BLaER1 treated with 17β-estradiol and CSF1 and Interleukin-3, amounts not matched to agents 10 nM and 100 nM (cell line): ENCODE data around the gene ARF1.

ENCODE experiments used
- H3K27ac ChIP-seq, 11 experiments: shearing (Covaris generic); formaldehyde crosslinking; 2 replicates each; pipeline ENCODE4 v1.8.1; 2022
- H3K27me3 ChIP-seq, 11 experiments: shearing (Covaris generic); formaldehyde crosslinking; 2 replicates each; pipeline ENCODE4 v1.8.1; 2022
- H3K36me3 ChIP-seq, 11 experiments: shearing (Covaris generic); formaldehyde crosslinking; 2 replicates each; pipeline ENCODE4 v1.8.1; 2022
- H3K4me1 ChIP-seq, 10 experiments: shearing (Covaris generic); formaldehyde crosslinking; 2 replicates each; pipeline ENCODE4 v1.8.1; 2022
- H3K4me2 ChIP-seq, 11 experiments: shearing (Covaris generic); formaldehyde crosslinking; 2 replicates each; pipeline ENCODE4 v1.8.1; 2022
- H3K4me3 ChIP-seq, 10 experiments: shearing (Covaris generic); formaldehyde crosslinking; 2 replicates each; pipeline ENCODE4 v1.8.1; 2022
- H3K9ac ChIP-seq, 11 experiments: shearing (Covaris generic); formaldehyde crosslinking; 2 replicates each; pipeline ENCODE4 v1.8.1; 2022
- H3K9me3 ChIP-seq, 11 experiments: shearing (Covaris generic); formaldehyde crosslinking; replicated peaks in 1 of 11; 2 replicates each; pipeline ENCODE4 v1.8.1; 2022
- H4K20me1 ChIP-seq, 11 experiments: shearing (Covaris generic); formaldehyde crosslinking; 2 replicates each; pipeline ENCODE4 v1.8.1; 2022
- Cebpa-rat ChIP-seq, 11 experiments: shearing (Covaris generic); IDR thresholded peaks; 2 replicates each; pipeline ENCODE4 v1.8.1; 2022

The ARF1 gene

GRCh38 chr1:228047183-228047466 is 35.4 kb upstream of the ARF1 start:
- Histone ChIP-seq H3K4me1 (peaks cover 10 to 32% (median 21%) of the 10 kb centered on the region in 10 experiments; a peak in 17 of 20 replicates), H4K20me1 (no peaks in the 10 kb centered on the region; a peak in 1 of 22 replicates), H3K27ac (no peak overlapping the region), H3K9me3 (peaks cover 0 to 11% (median 7%) of the 10 kb centered on the region in 11 experiments; a peak in 5 of 22 replicates), H3K9ac (no peak overlapping the region), H3K27me3 (no peaks in the 10 kb centered on the region), H3K36me3 (no peaks in the 10 kb centered on the region), H3K4me3 (no peak overlapping the region), H3K4me2 (no peak overlapping the region)
- TF ChIP-seq Cebpa-rat (IDR thresholded peaks at IDR 0.05) = no peak

DNA sequence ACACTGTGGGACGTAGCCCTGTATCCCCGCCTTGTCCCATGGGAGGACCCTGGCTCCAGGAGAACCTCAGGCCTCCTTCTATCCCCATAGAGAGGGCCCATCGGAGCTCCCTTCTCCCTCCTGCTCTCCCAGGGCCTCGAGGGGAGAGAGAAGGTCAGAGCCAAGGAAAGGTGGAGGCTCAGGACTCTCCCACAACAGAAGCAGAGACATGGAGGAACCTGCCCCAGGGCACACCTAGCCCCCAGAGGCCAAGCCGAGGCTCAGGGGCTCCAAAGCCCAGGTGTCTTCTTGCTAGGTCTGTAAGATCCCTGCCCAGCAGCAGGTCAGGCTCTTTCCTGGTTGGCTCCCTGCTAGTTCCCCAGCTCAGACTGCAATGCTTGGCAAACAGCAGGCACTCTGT is 34.4 kb upstream of the ARF1 start:
- TF ChIP-seq Cebpa-rat (IDR thresholded peaks at IDR 0.05) = no peak
- H3K9me3 ChIP-seq = peaks cover 0 to 11% (median 7%) of the 10 kb centered on the region in 11 experiments; a peak in 5 of 22 replicates
- H3K27ac ChIP-seq = no peak overlapping the region
- H3K4me3 ChIP-seq = no peak overlapping the region
- peak overlapping the region in 5 of 11 experiments; percentile 58 to 76 (median 69); a peak in 7 of 22 replicates for H3K4me2 ChIP-seq
- H4K20me1 ChIP-seq = no peaks in the 10 kb centered on the region; a peak in 1 of 22 replicates
- H3K36me3 ChIP-seq = no peaks in the 10 kb centered on the region
- H3K27me3 ChIP-seq = no peaks in the 10 kb centered on the region
- no peak overlapping the region for H3K9ac ChIP-seq
- H3K4me1 ChIP-seq = peaks cover 10 to 32% (median 21%) of the 10 kb centered on the region in 10 experiments; a peak in 17 of 20 replicates

DNA sequence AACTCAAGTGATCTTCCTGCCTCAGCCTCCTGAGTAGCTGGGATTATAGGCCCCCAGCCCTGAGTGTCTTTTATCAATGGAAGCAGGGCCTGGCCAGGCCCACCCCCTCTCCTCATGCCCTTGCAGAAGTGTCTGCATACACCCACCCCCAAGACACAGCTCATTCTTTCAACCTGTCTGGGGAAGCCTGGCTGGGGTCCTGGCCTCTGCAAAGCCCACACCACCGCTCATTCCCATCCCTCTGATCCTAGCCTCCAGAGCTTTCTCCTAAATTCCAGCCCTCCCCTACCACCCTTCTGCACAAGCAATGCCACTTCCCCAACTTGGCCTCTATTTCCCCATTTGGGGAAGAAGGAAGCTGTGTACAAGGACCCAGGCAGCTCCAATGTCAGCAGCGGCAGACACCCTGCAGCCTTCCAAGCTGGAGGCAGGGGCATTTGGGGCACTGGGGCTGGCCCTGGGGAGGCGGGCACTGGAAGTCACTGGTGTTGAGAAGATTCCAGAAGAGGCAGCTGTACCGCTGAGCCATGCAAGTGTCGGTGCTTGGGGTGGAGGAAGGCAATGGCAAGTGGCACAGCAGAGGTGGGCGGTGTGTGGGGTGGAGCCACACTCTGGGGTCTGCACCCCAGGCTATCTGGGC is 33.7 kb upstream of the ARF1 start:
- Histone ChIP-seq H3K4me1 (peaks cover 10 to 32% (median 21%) of the 10 kb centered on the region in 10 experiments; a peak in 17 of 20 replicates), H3K27me3 (no peaks in the 10 kb centered on the region), H4K20me1 (no peaks in the 10 kb centered on the region; a peak in 1 of 22 replicates), H3K27ac (peak overlapping the region in 1 of 11 experiments; percentile 11; a peak in 1 of 22 replicates), H3K4me3 (no peak overlapping the region), H3K9me3 (peaks cover 0 to 12% (median 8%) of the 10 kb centered on the region in 11 experiments; a peak in 9 of 22 replicates), H3K36me3 (no peaks in the 10 kb centered on the region), H3K9ac (no peak overlapping the region), H3K4me2 (peak overlapping the region in 10 of 11 experiments; percentile 14 to 76 (median 52); a peak in 20 of 22 replicates)
- no peak for TF ChIP-seq Cebpa-rat (IDR thresholded peaks at IDR 0.05)

DNA sequence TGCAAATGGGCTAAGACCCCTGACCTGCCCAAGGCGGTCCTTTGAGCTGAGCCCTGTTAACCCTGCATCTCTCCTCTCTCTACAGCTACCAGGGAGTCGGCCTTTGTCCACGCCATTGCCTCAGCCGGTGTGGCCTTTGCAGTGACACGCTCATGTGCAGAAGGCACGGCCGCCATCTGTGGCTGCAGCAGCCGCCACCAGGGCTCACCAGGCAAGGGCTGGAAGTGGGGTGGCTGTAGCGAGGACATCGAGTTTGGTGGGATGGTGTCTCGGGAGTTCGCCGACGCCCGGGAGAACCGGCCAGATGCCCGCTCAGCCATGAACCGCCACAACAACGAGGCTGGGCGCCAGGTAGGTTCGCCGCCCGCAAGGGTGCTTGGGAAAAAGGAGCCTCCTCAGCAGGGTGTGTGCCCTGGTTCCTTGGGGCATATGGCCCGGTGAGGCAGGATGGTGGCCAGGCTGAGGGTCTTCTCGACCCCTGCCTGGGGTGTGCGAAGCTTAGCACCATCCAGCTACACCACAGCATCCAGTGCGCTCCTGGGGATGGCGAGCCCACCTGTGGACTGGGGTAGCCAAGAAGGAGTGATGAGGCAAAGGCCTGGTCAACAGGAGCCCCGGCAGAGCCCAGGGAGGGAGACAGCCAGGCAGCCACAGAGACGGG is 31.8 kb upstream of the ARF1 start:
- Histone ChIP-seq H3K4me3 (no peak overlapping the region), H3K27me3 (no peaks in the 10 kb centered on the region), H3K36me3 (no peaks in the 10 kb centered on the region), H3K9ac (no peak overlapping the region), H3K27ac (no peak overlapping the region), H3K4me2 (peak overlapping the region in 3 of 11 experiments; percentile 58 to 76 (median 69); a peak in 3 of 22 replicates), H3K9me3 (peaks cover 0 to 20% (median 14%) of the 10 kb centered on the region in 11 experiments; a peak in 12 of 22 replicates), H4K20me1 (no peaks in the 10 kb centered on the region), H3K4me1 (peaks cover 10 to 32% (median 21%) of the 10 kb centered on the region in 10 experiments; a peak in 17 of 20 replicates)
- TF ChIP-seq Cebpa-rat (IDR thresholded peaks at IDR 0.05) = no peak

DNA sequence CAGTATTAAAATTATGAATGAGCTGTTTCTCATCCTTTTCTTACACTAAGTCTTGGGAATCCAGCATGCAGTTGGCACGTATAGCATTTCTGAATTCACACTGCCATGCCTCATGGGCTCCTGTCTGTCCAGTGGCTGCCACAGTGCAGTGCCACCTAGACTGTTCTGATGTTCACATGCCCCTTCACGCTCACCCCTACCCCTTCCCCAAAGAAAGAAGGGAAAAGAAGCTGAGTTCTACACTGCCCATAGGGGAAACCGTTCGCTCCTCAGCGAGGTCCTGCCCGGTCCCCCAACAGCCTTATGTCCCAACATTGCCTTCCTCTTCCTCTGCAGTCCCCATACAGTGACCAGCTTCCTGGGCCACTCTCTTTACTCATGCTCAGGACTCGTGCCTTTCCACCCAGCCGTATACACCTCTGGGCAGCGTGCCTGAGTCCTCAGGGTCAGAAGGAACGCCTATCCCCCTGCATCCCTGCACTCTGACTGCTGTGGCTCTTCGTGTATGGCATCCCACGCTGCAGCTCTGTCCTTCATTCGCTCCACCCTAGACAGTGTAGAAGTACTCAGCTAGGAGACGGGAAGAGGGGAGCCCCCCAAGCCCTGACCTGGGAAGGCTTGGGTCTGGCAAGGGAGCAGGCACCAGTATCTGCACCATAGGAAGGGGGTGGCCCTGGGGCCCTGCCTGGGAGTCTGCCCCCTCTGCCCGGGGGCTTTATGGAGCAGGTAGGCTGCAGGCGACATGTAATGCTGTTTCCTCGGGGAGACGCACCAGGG is 24.1 kb upstream of the ARF1 start:
- H3K27me3 ChIP-seq = peaks cover 0 to 18% (median 6%) of the 10 kb centered on the region in 11 experiments; a peak in 9 of 22 replicates
- no peak overlapping the region for H3K9ac ChIP-seq
- no peaks in the 10 kb centered on the region for H3K4me1 ChIP-seq
- no peaks in the 10 kb centered on the region; a peak in 1 of 22 replicates for H4K20me1 ChIP-seq
- no peak overlapping the region for H3K27ac ChIP-seq
- H3K4me2 ChIP-seq = no peak overlapping the region
- no peak overlapping the region for H3K4me3 ChIP-seq
- no peak for TF ChIP-seq Cebpa-rat (IDR thresholded peaks at IDR 0.05)
- H3K36me3 ChIP-seq = no peaks in the 10 kb centered on the region
- peaks cover 0 to 21% (median 9%) of the 10 kb centered on the region in 11 experiments; a peak in 11 of 22 replicates for H3K9me3 ChIP-seq

DNA sequence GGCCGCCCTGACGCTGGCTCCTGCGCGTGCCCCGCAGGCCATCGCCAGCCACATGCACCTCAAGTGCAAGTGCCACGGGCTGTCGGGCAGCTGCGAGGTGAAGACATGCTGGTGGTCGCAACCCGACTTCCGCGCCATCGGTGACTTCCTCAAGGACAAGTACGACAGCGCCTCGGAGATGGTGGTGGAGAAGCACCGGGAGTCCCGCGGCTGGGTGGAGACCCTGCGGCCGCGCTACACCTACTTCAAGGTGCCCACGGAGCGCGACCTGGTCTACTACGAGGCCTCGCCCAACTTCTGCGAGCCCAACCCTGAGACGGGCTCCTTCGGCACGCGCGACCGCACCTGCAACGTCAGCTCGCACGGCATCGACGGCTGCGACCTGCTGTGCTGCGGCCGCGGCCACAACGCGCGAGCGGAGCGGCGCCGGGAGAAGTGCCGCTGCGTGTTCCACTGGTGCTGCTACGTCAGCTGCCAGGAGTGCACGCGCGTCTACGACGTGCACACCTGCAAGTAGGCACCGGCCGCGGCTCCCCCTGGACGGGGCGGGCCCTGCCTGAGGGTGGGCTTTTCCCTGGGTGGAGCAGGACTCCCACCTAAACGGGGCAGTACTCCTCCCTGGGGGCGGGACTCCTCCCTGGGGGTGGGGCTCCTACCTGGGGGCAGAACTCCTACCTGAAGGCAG is 23.4 kb upstream of the ARF1 start:
- H3K4me3 ChIP-seq = no peak overlapping the region
- H4K20me1 ChIP-seq = no peaks in the 10 kb centered on the region; a peak in 1 of 22 replicates
- no peak overlapping the region for H3K9ac ChIP-seq
- H3K27me3 ChIP-seq = peaks cover 0 to 18% (median 6%) of the 10 kb centered on the region in 11 experiments; a peak in 9 of 22 replicates
- no peak overlapping the region for H3K4me2 ChIP-seq
- peaks cover 0 to 18% (median 6%) of the 10 kb centered on the region in 11 experiments; a peak in 10 of 22 replicates for H3K9me3 ChIP-seq
- no peak for TF ChIP-seq Cebpa-rat (IDR thresholded peaks at IDR 0.05)
- no peaks in the 10 kb centered on the region for H3K4me1 ChIP-seq
- no peak overlapping the region for H3K27ac ChIP-seq
- H3K36me3 ChIP-seq = no peaks in the 10 kb centered on the region

- no peaks in the 10 kb centered on the region for H3K36me3 ChIP-seq
- no peaks in the 10 kb centered on the region for H3K4me1 ChIP-seq
- H3K4me3 ChIP-seq = no peak overlapping the region
- TF ChIP-seq Cebpa-rat (IDR thresholded peaks at IDR 0.05) = no peak
- H3K9ac ChIP-seq = no peak overlapping the region
- peaks cover 0 to 18% (median 6%) of the 10 kb centered on the region in 11 experiments; a peak in 9 of 22 replicates for H3K27me3 ChIP-seq
- H3K9me3 ChIP-seq = peaks cover 0 to 11% (median 0%) of the 10 kb centered on the region in 11 experiments; a peak in 3 of 22 replicates
- no peak overlapping the region for H3K27ac ChIP-seq
- no peak overlapping the region for H3K4me2 ChIP-seq
- H4K20me1 ChIP-seq = no peaks in the 10 kb centered on the region; a peak in 1 of 22 replicates
These were observed 22.7 kb upstream of the ARF1 start for GRCh38 chr1:228059634-228060457.
